GM19023 (cell line): ENCODE data around the gene GJC3.
"Not testable (repeated sequence)": the region's sequence is repeated elsewhere in the genome, so short reads cannot be mapped to it uniquely, and the experiment has no call there.

Experiments
- ATAC-seq: cut with Tn5 transposase; IDR thresholded peaks from one replicate; pipeline ENCODE4 v1.9.1; 2021; ENCODE audit warnings: mild to moderate bottlenecking, moderate library complexity; ENCODE audit not compliant: unreplicated experiment

Gene GJC3

GRCh38 chr7:99930376-99930775 lies 956 bp upstream of the GJC3 start:
- ATAC-seq, result no peak

GRCh38 chr7:99929730-99930053 lies 272 bp upstream of the GJC3 start:
- ATAC-seq, result no peak

- no peak for ATAC-seq
These were observed 1.2 kb downstream of the GJC3 start for GRCh38 chr7:99928188-99928587.

- no peak for ATAC-seq
These were observed 1.9 kb downstream of the GJC3 start for GRCh38 chr7:99927536-99927935.

GRCh38 chr7:99926321-99926720 lies 3.1 kb downstream of the GJC3 start:
- ATAC-seq, result no peak

- no peak for ATAC-seq
These were observed 6.2 kb downstream of the GJC3 start for GRCh38 chr7:99923200-99923599.

GRCh38 chr7:99920149-99920548 lies 9.3 kb downstream of the GJC3 start:
- ATAC-seq, result no peak

- no peak for ATAC-seq
These were observed 9.7 kb downstream of the GJC3 start for GRCh38 chr7:99919814-99920112.

GRCh38 chr7:99918959-99919813 lies 10.2 kb downstream of the GJC3 start, which contains the start of gene TRIM4:
TSS of gene TRIM4 (minus strand) at chr7:99919530. CDS start at chr7:99919401, 129 bp downstream.
- peak; percentile 98 for ATAC-seq

GRCh38 chr7:99910976-99911375 lies 18.4 kb downstream of the GJC3 start:
- ATAC-seq, result no peak

GRCh38 chr7:99901581-99901980 lies 27.8 kb downstream of the GJC3 start:
- ATAC-seq, result no peak

GRCh38 chr7:99899830-99900519 lies 29.4 kb downstream of the GJC3 start:
- ATAC-seq, result no peak

- ATAC-seq, result no peak
These were observed 30.6 kb downstream of the GJC3 start for GRCh38 chr7:99898836-99899235.

- ATAC-seq, result no peak
These were observed 31.4 kb downstream of the GJC3 start for GRCh38 chr7:99898023-99898357.

GRCh38 chr7:99897322-99898022 lies 31.9 kb downstream of the GJC3 start:
- no peak for ATAC-seq

GRCh38 chr7:99894738-99895137 lies 34.7 kb downstream of the GJC3 start:
- no peak for ATAC-seq

GRCh38 chr7:99893280-99893679 lies 36.1 kb downstream of the GJC3 start:
- no peak for ATAC-seq

- not testable (repeated sequence) for ATAC-seq
These were observed 39.1 kb downstream of the GJC3 start for GRCh38 chr7:99890348-99890747.

GRCh38 chr7:99888366-99888765 lies 41.1 kb downstream of the GJC3 start:
- ATAC-seq, result not testable (repeated sequence)

- ATAC-seq, result no peak
These were observed 48.0 kb downstream of the GJC3 start for GRCh38 chr7:99881370-99881769.

GRCh38 chr7:99876933-99877332 lies 52.5 kb downstream of the GJC3 start, which contains the start of gene OR2AE1:
TSS of gene OR2AE1 (minus strand) at chr7:99877033. CDS start at chr7:99877033, 0 bp downstream.
- ATAC-seq, result no peak

- no peak for ATAC-seq
These were observed 52.9 kb downstream of the GJC3 start for GRCh38 chr7:99876491-99876890.
